Measurements from ENCODE around the gene GRM1.

- TF ChIP-seq, protein P1, sequence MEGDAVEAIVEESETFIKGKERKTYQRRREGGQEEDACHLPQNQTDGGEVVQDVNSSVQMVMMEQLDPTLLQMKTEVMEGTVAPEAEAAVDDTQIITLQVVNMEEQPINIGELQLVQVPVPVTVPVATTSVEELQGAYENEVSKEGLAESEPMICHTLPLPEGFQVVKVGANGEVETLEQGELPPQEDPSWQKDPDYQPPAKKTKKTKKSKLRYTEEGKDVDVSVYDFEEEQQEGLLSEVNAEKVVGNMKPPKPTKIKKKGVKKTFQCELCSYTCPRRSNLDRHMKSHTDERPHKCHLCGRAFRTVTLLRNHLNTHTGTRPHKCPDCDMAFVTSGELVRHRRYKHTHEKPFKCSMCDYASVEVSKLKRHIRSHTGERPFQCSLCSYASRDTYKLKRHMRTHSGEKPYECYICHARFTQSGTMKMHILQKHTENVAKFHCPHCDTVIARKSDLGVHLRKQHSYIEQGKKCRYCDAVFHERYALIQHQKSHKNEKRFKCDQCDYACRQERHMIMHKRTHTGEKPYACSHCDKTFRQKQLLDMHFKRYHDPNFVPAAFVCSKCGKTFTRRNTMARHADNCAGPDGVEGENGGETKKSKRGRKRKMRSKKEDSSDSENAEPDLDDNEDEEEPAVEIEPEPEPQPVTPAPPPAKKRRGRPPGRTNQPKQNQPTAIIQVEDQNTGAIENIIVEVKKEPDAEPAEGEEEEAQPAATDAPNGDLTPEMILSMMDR (IDR thresholded peaks at IDR 0.05; ENCODE audit: low read depth, low read length, poor library complexity, severe bottlenecking) = no peak
- TF ChIP-seq EZH2phosphoT487 (IDR thresholded peaks at IDR 0.05; ENCODE audit: borderline replicate concordance, low read length) = no peak
These were observed 66.6 kb downstream of the GRM1 start for GRCh38 chr6:146095481-146095880.

All from DOHH2 (cell line).